ENCODE measurements around the gene SPR. TPM values are rescaled to one million over a fixed set of nuclear protein-coding genes. Genes with fewer than 3 reads are reported as not detected.

SPR gene
- total and polyA plus RNA-seq, 2 donors (not counting 3 experiments of a cell fraction or from before 2014, with no cell fraction given), result 22.0 to 27.6 TPM

DNA sequence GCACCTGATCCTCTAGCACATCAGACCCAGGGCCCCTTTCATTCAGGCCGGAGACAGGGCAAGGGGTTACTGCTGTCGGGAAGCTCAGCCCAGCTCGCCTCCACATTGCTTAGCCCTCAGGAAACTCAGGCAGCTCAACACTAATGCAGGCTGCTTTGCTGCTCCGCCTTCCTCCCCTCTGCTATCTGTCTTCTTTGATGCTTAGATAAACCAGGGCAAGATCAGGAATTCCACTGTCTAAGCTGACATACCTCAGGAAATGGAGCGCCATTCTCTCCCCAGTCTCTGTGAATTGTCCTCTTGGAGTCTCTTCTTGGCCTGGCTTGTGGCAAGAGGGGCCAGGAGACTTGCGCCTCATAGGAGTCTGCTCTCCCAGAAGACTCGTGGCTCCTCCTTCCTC lies 35.9 kb upstream of the SPR start:
- H4K20me1 ChIP-seq (replicated peaks; ENCODE audit: control insufficient read depth, extremely low read depth, insufficient read depth, low read length), result no peaks in the 10 kb centered on the region
- no peak overlapping the region for H3K27ac ChIP-seq (ENCODE audit: insufficient read depth, low read depth, low read length)
- H3K4me3 ChIP-seq (replicated peaks in 1 of 3; ENCODE audit: insufficient read depth in 1 of 3, low read depth in 1 of 3, low read length in 3 of 3), result no peak overlapping the region
- H2AFZ ChIP-seq (ENCODE audit: low read depth, low read length), result no peak overlapping the region
- H3K9me3 ChIP-seq (replicated peaks; ENCODE audit: control insufficient read depth, insufficient read depth, low read length), result no peaks in the 10 kb centered on the region
- dilution Hi-C loops (cut with MboI; ENCODE audit: extremely low pct_ligation_motif_present, low sequenced_read_pairs) (no loop called here), intact Hi-C loops (cut with micrococcal nuclease) (no loop called here)
- H3K9me1 ChIP-seq (replicated peaks; ENCODE audit: control insufficient read depth, extremely low read depth, insufficient read depth, low read length), result no peaks in the 10 kb centered on the region
- DNase-seq (ENCODE audit: low read depth, low spot score) (no peak), FAIRE-seq (no peak)
- H3K36me3 ChIP-seq (ENCODE audit: control insufficient read depth in 2 of 2, extremely low read depth in 1 of 2, insufficient read depth in 2 of 2, low read length in 2 of 2), result no peaks in the 10 kb centered on the region
- no peak overlapping the region for H3K9ac ChIP-seq (replicated peaks; ENCODE audit: extremely low read depth, insufficient read depth, low read length)
- H3K4me2 ChIP-seq (ENCODE audit: insufficient read depth, low read length), result no peak overlapping the region
- no peaks in the 10 kb centered on the region for H3K4me1 ChIP-seq (ENCODE audit: control insufficient read depth, extremely low read depth, insufficient read depth, low read length)
- no peaks in the 10 kb centered on the region for H3K79me2 ChIP-seq (ENCODE audit: control insufficient read depth, insufficient read depth, low read length)
- H3K27me3 ChIP-seq (ENCODE audit: control insufficient read depth in 2 of 2, insufficient read depth in 2 of 2, low read length in 2 of 2), result peaks cover 20 to 26% of the 10 kb centered on the region in 2 experiments
- POLR2A ChIA-PET, result no interaction called here
- BruUV-seq (replicated peaks), result no TSS peak
- CTCF ChIA-PET, result interaction anchor here (0.9 to 1.5 kb wide), 3 partner anchors 9 to 326 kb away, joined by 3 to 8 read pairs (median 4); no protein-coding TSS in a partner anchor
- no peak for TF ChIP-seq POLR2A (IDR thresholded peaks at IDR 0.05; ENCODE audit: low read depth, low read length)
- TF ChIP-seq POLR2AphosphoS5 (IDR thresholded peaks at IDR 0.05; ENCODE audit: insufficient read depth, low read depth, low read length), result no peak
- TF ChIP-seq JUN (IDR thresholded peaks at IDR 0.05; ENCODE audit: borderline replicate concordance, insufficient read depth, insufficient read length, low read depth), result no peak
- no peak for TF ChIP-seq EZH2 (IDR thresholded peaks at IDR 0.05; ENCODE audit: borderline replicate concordance, low read depth, low read length, severe bottlenecking)
- TF ChIP-seq, protein P1, sequence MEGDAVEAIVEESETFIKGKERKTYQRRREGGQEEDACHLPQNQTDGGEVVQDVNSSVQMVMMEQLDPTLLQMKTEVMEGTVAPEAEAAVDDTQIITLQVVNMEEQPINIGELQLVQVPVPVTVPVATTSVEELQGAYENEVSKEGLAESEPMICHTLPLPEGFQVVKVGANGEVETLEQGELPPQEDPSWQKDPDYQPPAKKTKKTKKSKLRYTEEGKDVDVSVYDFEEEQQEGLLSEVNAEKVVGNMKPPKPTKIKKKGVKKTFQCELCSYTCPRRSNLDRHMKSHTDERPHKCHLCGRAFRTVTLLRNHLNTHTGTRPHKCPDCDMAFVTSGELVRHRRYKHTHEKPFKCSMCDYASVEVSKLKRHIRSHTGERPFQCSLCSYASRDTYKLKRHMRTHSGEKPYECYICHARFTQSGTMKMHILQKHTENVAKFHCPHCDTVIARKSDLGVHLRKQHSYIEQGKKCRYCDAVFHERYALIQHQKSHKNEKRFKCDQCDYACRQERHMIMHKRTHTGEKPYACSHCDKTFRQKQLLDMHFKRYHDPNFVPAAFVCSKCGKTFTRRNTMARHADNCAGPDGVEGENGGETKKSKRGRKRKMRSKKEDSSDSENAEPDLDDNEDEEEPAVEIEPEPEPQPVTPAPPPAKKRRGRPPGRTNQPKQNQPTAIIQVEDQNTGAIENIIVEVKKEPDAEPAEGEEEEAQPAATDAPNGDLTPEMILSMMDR (IDR thresholded peaks at IDR 0.05; ENCODE audit: extremely low read depth in 1 of 2, insufficient read depth in 1 of 2, low read depth in 1 of 2, low read length in 2 of 2), result no peak
- no peak for TF ChIP-seq GATA2 (IDR thresholded peaks at IDR 0.05; ENCODE audit: insufficient read depth, insufficient read length, low read depth, low read length)
- TF ChIP-seq, protein P2, sequence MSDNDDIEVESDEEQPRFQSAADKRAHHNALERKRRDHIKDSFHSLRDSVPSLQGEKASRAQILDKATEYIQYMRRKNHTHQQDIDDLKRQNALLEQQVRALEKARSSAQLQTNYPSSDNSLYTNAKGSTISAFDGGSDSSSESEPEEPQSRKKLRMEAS (IDR thresholded peaks at IDR 0.05; ENCODE audit: insufficient read depth, insufficient read length), result no peak
- TF ChIP-seq MYC (IDR thresholded peaks at IDR 0.05; ENCODE audit: low read depth, low read length), result no peak
- TF ChIP-seq FOS (IDR thresholded peaks at IDR 0.05; ENCODE audit: borderline replicate concordance, insufficient read depth, low read length), result no peak
